AG04449 (cell line): Measurements from ENCODE around the gene PI4KB.
A peak's percentile ranks its signal among the peaks of the same experiment; 100 is the strongest.

Experiments used
- CTCF ChIA-PET: fragments of 350-600 bp; formaldehyde crosslinking; extraction: SDS; loops from one replicate; lab custom pipeline; 2021; ENCODE audit warnings: antibody characterized with exemption; lab: Yijun Ruan, JAX
- POLR2A ChIA-PET: fragments of 400-600, 350-600 bp; formaldehyde crosslinking; extraction: SDS; loops from one replicate; lab custom pipeline; 2020; ENCODE audit warnings: antibody characterized with exemption, inconsistent platforms; lab: Yijun Ruan, JAX
- DNase-seq: peaks from one replicate; pipeline ENCODE4 v3.0.0-alpha.2; 2010; ENCODE audit warnings: low read depth, low spot score
- H3K4me3 ChIP-seq: 2 replicates; pipeline ENCODE4 v1.5.1; 2011; ENCODE audit warnings: low read depth, mild to moderate bottlenecking, control low read depth, low read length
- CTCF ChIP-seq: IDR thresholded peaks from one replicate; pipeline ENCODE4 v1.5.1; 2011; ENCODE audit warnings: mild to moderate bottlenecking, moderate library complexity, low read length, control low read depth, inconsistent platforms; ENCODE audit not compliant: insufficient read depth; ENCODE audit errors: missing control alignments

PI4KB gene

GRCh38 chr1:151254217-151255213 lies 72.7 kb downstream of the PI4KB start, which contains the start of gene PSMD4:
PSMD4 (plus strand) TSS chr1:151254734; CDS start chr1:151254783, 49 bp downstream.
- peak; percentile 7 for TF ChIP-seq CTCF
- CTCF ChIA-PET: interaction anchor here (1.1 to 5.1 kb wide), 8 partner anchors 14 to 100 kb away, joined by 3 to 69 read pairs (median 4); no protein-coding TSS in a partner anchor

GRCh38 chr1:151251656-151252470 lies 75.4 kb downstream of the PI4KB start:
- CTCF ChIA-PET: interaction anchor here (0.6 to 5.1 kb wide), 34 partner anchors 8 to 193 kb away, joined by 3 to 69 read pairs (median 5); partner anchors contain the start of genes LYSMD1, SCNM1, TMOD4 and VPS72
- POLR2A ChIA-PET: interaction anchor here (0.6 kb wide), 1 partner anchor 76 kb away, joined by 3 read pairs; the partner anchor contains the start of gene TMOD4
- H3K4me3 ChIP-seq: no peak overlapping the region
- peak; percentile 76 for TF ChIP-seq CTCF
- peak; percentile 31 for DNase-seq

More at GRCh38 chr1:151254217-151255213, 72.7 kb downstream of the PI4KB start, which contains the start of gene PSMD4:
- peak; percentile 81 for DNase-seq
- POLR2A ChIA-PET: interaction anchor here (0.7 to 1.1 kb wide), 3 partner anchors 14 to 65 kb away, joined by 4 to 6 read pairs (median 5); partner anchors contain the start of genes VPS72 and ZNF687
- H3K4me3 ChIP-seq: peak within 1 kb of the TSS; percentile 80

GRCh38 chr1:151246786-151247185 lies 80.4 kb downstream of the PI4KB start:
- DNase-seq: no peak
- POLR2A ChIA-PET: no interaction called here
- no peak overlapping the region for H3K4me3 ChIP-seq
- CTCF ChIA-PET: interaction anchor here (1.5 to 1.7 kb wide), 2 partner anchors 11 to 51 kb away, joined by 4 to 5 read pairs; no protein-coding TSS in a partner anchor
- TF ChIP-seq CTCF: no peak

GRCh38 chr1:151243683-151244216 lies 83.5 kb downstream of the PI4KB start:
- DNase-seq: no peak
- POLR2A ChIA-PET: no interaction called here
- CTCF ChIA-PET: interaction anchor here (6.4 kb wide), 1 partner anchor 9 kb away, joined by 69 read pairs; the partner anchor contains the start of gene PSMD4
- TF ChIP-seq CTCF: no peak
- H3K4me3 ChIP-seq: no peak overlapping the region

- no peak for DNase-seq
- POLR2A ChIA-PET: no interaction called here
- CTCF ChIA-PET: interaction anchor here (1.1 to 6.4 kb wide), 2 partner anchors 11 to 14 kb away, joined by 3 to 69 read pairs; partner anchors contain the start of gene PSMD4
- no peak for TF ChIP-seq CTCF
- H3K4me3 ChIP-seq: no peak overlapping the region
These were observed 84.8 kb downstream of the PI4KB start for GRCh38 chr1:151242442-151242841.
